Epithelial cell of proximal tubule (primary cell): ENCODE data around the gene PAPPA2. TPM values are rescaled to one million over a fixed set of nuclear protein-coding genes. Genes with fewer than 3 reads are reported as not detected.
A peak's percentile ranks its signal among the peaks of the same experiment; 100 is the strongest.

Source experiments
- DNase-seq: peaks from one replicate; pipeline ENCODE4 v3.0.0-alpha.2; 2011; ENCODE audit warnings: low read depth
- H3K4me3 ChIP-seq: 2 replicates; pipeline ENCODE4 v1.5.1; 2011; ENCODE audit warnings: low read depth, mild to moderate bottlenecking, low read length
- CTCF ChIP-seq: conservative IDR thresholded peaks from 2 replicates; pipeline ENCODE4 v1.5.1; 2012; ENCODE audit warnings: low read depth, mild to moderate bottlenecking, low read length
- total RNA-seq: library from RNA; depleted of rRNA; stranded (reverse); fragments of >200 nt; gene quantifications from 2 replicates; pipeline ENCODE4 v1.2.3, GENCODE V29; 2015

PAPPA2 gene
- total RNA-seq, 1 donor from 2014 or later, result 0.98 TPM

- H3K4me3 ChIP-seq, result no peak overlapping the region
- DNase-seq, result no peak
- TF ChIP-seq CTCF, result peak; percentile 92
Observed at GRCh38 chr1:176880955-176881595, 418.1 kb downstream of the PAPPA2 start.

GRCh38 chr1:176884286-176884685, 421.3 kb downstream of the PAPPA2 start:
- no peak for TF ChIP-seq CTCF
- no peak for DNase-seq
- no peak overlapping the region for H3K4me3 ChIP-seq

GRCh38 chr1:176884911-176885310, 421.9 kb downstream of the PAPPA2 start:
- DNase-seq, result no peak
- no peak overlapping the region for H3K4me3 ChIP-seq
- TF ChIP-seq CTCF, result no peak

GRCh38 chr1:176885341-176885740, 422.4 kb downstream of the PAPPA2 start:
- no peak for DNase-seq
- TF ChIP-seq CTCF, result no peak
- no peak overlapping the region for H3K4me3 ChIP-seq

GRCh38 chr1:176885751-176886150, 422.8 kb downstream of the PAPPA2 start:
- no peak for TF ChIP-seq CTCF
- no peak overlapping the region for H3K4me3 ChIP-seq
- no peak for DNase-seq

- DNase-seq, result no peak
Observed at GRCh38 chr1:176888471-176889032, 425.6 kb downstream of the PAPPA2 start.

More at GRCh38 chr1:176888471-176889032, 425.6 kb downstream of the PAPPA2 start:
- no peak overlapping the region for H3K4me3 ChIP-seq
- TF ChIP-seq CTCF, result no peak
